Heart left ventricle (tissue), 16 donors: ENCODE results near the gene EXOC3L4. TPM values are rescaled to one million over a fixed set of nuclear protein-coding genes. Genes with fewer than 3 reads are reported as not detected.

Experiments
- ATAC-seq, 4 donors: fragments of 200-7000 bp; cut with Tn5 transposase; one replicate each; pipeline ENCODE4 v1.9.1; 2020 to 2022; ENCODE audit warnings: moderate library complexity in 4 of 4, mild to moderate bottlenecking in 3 of 4, moderate number of reproducible peaks in 1 of 4
- DNase-seq, 5 donors: peaks; one replicate each; pipeline ENCODE4 v3.0.0-alpha.2; 2020
- H3K27ac ChIP-seq, 12 donors: fragments of 200-600 bp; sonication (generic) in 4 of 12; one replicate each; pipeline versions ENCODE4 v1.5.0 to v1.8.0; 2016 to 2022; ENCODE audit warnings: mild to moderate bottlenecking in 2 of 12
- H3K27me3 ChIP-seq, 9 donors: fragments of 200-600 bp; sonication (generic) in 2 of 9; one replicate each; pipeline versions ENCODE4 v1.5.1 to v1.8.0; 2016 to 2022; ENCODE audit warnings: mild to moderate bottlenecking in 3 of 9
- H3K36me3 ChIP-seq, 9 donors: fragments of 200-600 bp; sonication (generic) in 2 of 9; one replicate each; pipeline versions ENCODE4 v1.5.0 to v1.8.0; 2018 to 2022; ENCODE audit warnings: mild to moderate bottlenecking in 2 of 9
- H3K4me1 ChIP-seq, 12 donors: fragments of 200-600 bp; sonication (generic) in 4 of 12; one replicate each; pipeline versions ENCODE4 v1.5.0 to v1.8.0; 2016 to 2022; ENCODE audit warnings: mild to moderate bottlenecking in 3 of 12
- H3K4me3 ChIP-seq, 12 donors: fragments of 200-600 bp; sonication (generic) in 4 of 12; one replicate each; pipeline versions ENCODE4 v1.5.0 to v1.8.0; 2017 to 2022; ENCODE audit warnings: mild to moderate bottlenecking in 9 of 12, moderate library complexity in 4 of 12
- H3K9me3 ChIP-seq, 12 donors: fragments of 200-600 bp; sonication (generic) in 4 of 12; one replicate each; pipeline versions ENCODE4 v1.5.0 to v1.8.0; 2016 to 2022; ENCODE audit warnings: mild to moderate bottlenecking in 1 of 12
- CTCF ChIP-seq, 12 donors: fragments of 200-600 bp; sonication (generic) in 4 of 12; IDR thresholded peaks; one replicate each; pipeline versions ENCODE4 v1.5.0 to v1.8.0; 2018 to 2022; ENCODE audit warnings: antibody characterized with exemption in 12 of 12, mild to moderate bottlenecking in 5 of 12
- POLR2A ChIP-seq, 2 donors: fragments of 450-650 bp; IDR thresholded peaks; one replicate each; pipeline ENCODE4 v1.6.1; 2017; ENCODE audit warnings: antibody characterized with exemption in 2 of 2, mild to moderate bottlenecking in 2 of 2, moderate library complexity in 2 of 2
- WGBS, 4 donors: extraction: QIAGEN DNeasy Blood & Tissue Kit in 2 of 4; methylation state at CpG; one replicate each; pipeline versions ENCODE4 v1.1.5 to v1.1.7; 2013 to 2018; 5-methylcytosine and 5-hydroxymethylcytosine counted together
- intact Hi-C, 10 donors: fragments of 100-400 bp; cut with DNase I; formaldehyde crosslinking; loops; one replicate each; pipeline versions ENCODE4 v1.11.1 to v1.14.2; 2022
- polyA plus RNA-seq, 2 donors: library from polyadenylated mRNA; stranded (reverse); fragments of 200-250 nt; gene quantifications; one replicate each; pipeline ENCODE4 v1.2.3, GENCODE V29; 2013
- total RNA-seq, 9 donors: library from RNA; depleted of rRNA in 2 of 9; stranded (reverse); fragments of >200 nt in 2 of 9; fragmentation: NEBNext Ultra II Directional in 3 of 9; extraction: Animal tissue kit (Norgen Biotek cat#: 25700) in 3 of 9; gene quantifications; one replicate each; pipeline versions ENCODE4 v1.1.0 to v1.2.4, GENCODE V29; 2016 to 2023
- donor health status: ischemic (EF 13 %, LVEDD 7.1; RV severe dilation, severe dysfunction).
- donor health status: healthy with polysubstance abuse.
- donor health status: DM: no; HTN: yes; CAD: no.
- donor health status: DM: no; HTN: no; CAD: no.
- donor health status: ischemic (EF 25% LVEDD 6.9; RV normal size, moderate dysfunction).
- donor health status: ischemic (EF 25% LVEDD 5.7; RV mildly dilated, moderate dysfunction).
- donor health status: healthy.
- donor health status: DM: yes; HTN: yes; CAD: no.
- donor health status: ischemic (EF 35%, LVEDD 5.7; RV mildly dilated, moderate dysfunction).
- donor health status: nonischemic (EF 11% LVEDD 7.7; RV severe dilation, severe dysfunction).
- donor health status: DM: yes; HTN: yes; CAD: no.
- donor health status: PGD.
- donor health status: ischemic (EF 29% LVEDD 5.4; RV normal size, mild dysfunction).
- donor health status: nonischemic (EF 23%, LVEDD 6.1; RV moderate dilation, normal function).

EXOC3L4 gene
- total and polyA plus RNA-seq, 11 donors: 0.21 to 3.2 (median 0.47) TPM; not detected in 5

DNA sequence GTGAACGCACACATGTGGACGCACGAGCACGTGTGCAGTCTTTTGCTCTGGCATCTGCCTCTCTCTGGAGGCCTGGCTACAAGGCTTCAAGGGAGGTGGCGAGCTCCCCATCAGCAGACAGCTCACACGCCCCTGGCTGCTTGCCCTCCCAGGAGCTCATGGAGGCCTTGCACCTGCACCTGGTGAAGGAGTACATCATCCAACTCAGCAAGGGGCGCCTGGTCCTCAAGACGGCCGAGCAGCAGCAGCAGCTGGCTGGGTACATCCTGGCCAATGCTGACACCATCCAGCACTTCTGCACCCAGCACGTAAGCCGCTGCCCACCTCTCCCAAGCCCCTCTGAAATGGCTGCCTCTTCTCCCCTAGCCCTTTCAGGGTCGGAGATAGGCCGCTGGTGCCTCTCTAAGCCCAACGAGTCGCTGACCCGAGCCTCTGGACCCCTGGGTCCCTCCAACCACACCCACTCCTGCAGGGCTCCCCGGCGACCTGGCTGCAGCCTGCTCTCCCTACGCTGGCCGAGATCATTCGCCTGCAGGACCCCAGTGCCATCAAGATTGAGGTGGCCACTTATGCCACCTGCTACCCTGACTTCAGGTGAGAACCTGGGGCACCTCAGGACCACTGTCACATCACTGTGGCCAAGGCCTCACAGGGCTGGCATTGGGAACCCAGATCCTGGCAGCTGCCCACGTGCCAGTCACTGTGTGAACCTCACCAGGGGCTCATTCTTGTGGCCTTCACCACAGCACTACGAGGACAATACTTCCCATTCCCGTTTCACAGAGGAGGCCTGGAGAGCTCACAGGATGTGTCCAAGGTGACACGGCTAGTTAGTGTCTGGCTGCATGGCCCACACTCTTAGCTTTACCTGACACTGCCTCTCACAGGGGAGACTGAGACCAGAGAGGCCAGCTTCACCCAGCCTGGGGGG is 39.0 kb downstream of the EXOC3L4 start:
- Histone ChIP-seq H3K36me3 (peaks cover 4 to 87% (median 49%) of the 10 kb centered on the region in 9 donors), H3K27me3 (no peaks in the 10 kb centered on the region), H3K4me3 (no peak overlapping the region), H3K27ac (no peak overlapping the region), H3K9me3 (no peaks in the 10 kb centered on the region), H3K4me1 (peaks cover 0 to 34% (median 21%) of the 10 kb centered on the region in 12 donors)
- DNase-seq: peak in 1 of 5 donors; percentile 23
- ATAC-seq: no peak
- intact Hi-C loops: no loop called here
- no peak for TF ChIP-seq CTCF (IDR thresholded peaks at IDR 0.05)
- TF ChIP-seq POLR2A (IDR thresholded peaks at IDR 0.05): no peak
- WGBS, 4 donors: 92 to 96% (median 93%) methylated on average over 21 to 25 of the region's 25 CpGs

DNA sequence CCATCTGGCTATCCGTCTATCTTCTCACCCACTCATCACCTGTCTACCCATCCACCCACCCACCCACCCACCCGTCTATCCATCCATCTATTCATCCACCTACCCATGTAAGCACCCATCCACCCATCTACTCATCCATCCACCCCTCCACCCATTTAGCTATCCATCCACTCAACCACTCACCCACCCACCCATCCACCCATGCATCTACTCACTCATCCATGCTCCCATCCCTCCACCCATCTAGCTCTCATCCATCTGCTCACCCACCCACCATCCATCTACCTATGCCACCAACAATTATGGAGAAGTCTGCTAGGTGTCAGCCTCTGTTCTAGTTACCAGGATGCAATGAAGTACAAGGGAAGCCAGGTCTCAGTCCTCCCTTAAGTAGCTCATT is 39.9 kb downstream of the EXOC3L4 start:
- 64 to 95% (median 76%) methylated on average over 2 of the region's 2 CpGs for WGBS, 4 donors
- no peak overlapping the region for H3K4me3 ChIP-seq
- no peaks in the 10 kb centered on the region for H3K9me3 ChIP-seq
- no peak overlapping the region for H3K27ac ChIP-seq
- no peaks in the 10 kb centered on the region for H3K27me3 ChIP-seq
- DNase-seq (no peak), ATAC-seq (no peak)
- intact Hi-C loops: no loop called here
- TF ChIP-seq POLR2A (IDR thresholded peaks at IDR 0.05) (no peak), CTCF (IDR thresholded peaks at IDR 0.05) (no peak)
- H3K36me3 ChIP-seq: peaks cover 4 to 78% (median 49%) of the 10 kb centered on the region in 9 donors
- peaks cover 0 to 36% (median 24%) of the 10 kb centered on the region in 12 donors for H3K4me1 ChIP-seq

DNA sequence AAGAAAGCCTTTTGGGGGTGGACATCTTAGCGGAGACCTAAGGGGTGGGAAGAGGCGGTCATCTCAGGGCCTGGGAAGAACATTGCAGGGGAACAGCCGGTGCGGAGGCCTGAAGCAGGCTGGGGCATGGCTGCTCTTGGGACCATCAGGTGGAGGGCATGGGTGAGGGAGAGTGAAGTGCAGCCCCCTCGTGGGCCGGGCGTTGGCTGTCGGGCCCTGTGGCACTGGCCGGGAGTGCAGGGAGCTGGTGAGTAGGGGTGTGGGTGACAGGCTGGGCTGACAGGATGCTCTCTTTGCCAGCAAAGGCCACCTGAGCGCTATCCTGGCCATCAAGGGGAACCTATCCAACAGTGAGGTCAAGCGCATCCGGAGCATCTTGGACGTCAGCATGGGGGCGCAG is 40.4 kb downstream of the EXOC3L4 start:
- Histone ChIP-seq H3K27me3 (no peaks in the 10 kb centered on the region), H3K9me3 (no peaks in the 10 kb centered on the region), H3K27ac (no peak overlapping the region), H3K36me3 (peaks cover 4 to 73% (median 45%) of the 10 kb centered on the region in 9 donors), H3K4me1 (peaks cover 0 to 37% (median 25%) of the 10 kb centered on the region in 12 donors), H3K4me3 (no peak overlapping the region)
- TF ChIP-seq CTCF (IDR thresholded peaks at IDR 0.05) (no peak), POLR2A (IDR thresholded peaks at IDR 0.05) (no peak)
- WGBS, 4 donors: 90 to 95% (median 93%) methylated on average over 12 to 14 of the region's 14 CpGs
- intact Hi-C loops: no loop called here
- no peak for DNase-seq
- ATAC-seq: no peak
